GM21515 (cell line): ENCODE results near the gene HTATIP2.
"Not testable (repeated sequence)": the region's sequence is repeated elsewhere in the genome, so short reads cannot be mapped to it uniquely, and the experiment has no call there.

Source experiments
- ATAC-seq: cut with Tn5 transposase; IDR thresholded peaks from one replicate; pipeline ENCODE4 v1.9.1; 2021; ENCODE audit not compliant: unreplicated experiment

The HTATIP2 gene

GRCh38 chr11:20363500-20364340, at the start of gene HTATIP2:
HTATIP2 (plus strand) TSS chr11:20363714; CDS start chr11:20364238, 524 bp downstream.
- ATAC-seq = peak; percentile 97

- no peak for ATAC-seq
Observed at GRCh38 chr11:20315800-20316199, 47.7 kb upstream of the HTATIP2 start.

GRCh38 chr11:20321177-20321576, 42.3 kb upstream of the HTATIP2 start:
- no peak for ATAC-seq

GRCh38 chr11:20327377-20327935, 36.1 kb upstream of the HTATIP2 start:
- ATAC-seq = no peak

GRCh38 chr11:20336056-20336455, 27.5 kb upstream of the HTATIP2 start:
- no peak for ATAC-seq

GRCh38 chr11:20337526-20338154, 25.9 kb upstream of the HTATIP2 start:
- ATAC-seq = no peak

- ATAC-seq = no peak
Observed at GRCh38 chr11:20342347-20343141, 21.0 kb upstream of the HTATIP2 start.

- ATAC-seq = no peak
Observed at GRCh38 chr11:20351136-20351535, 12.4 kb upstream of the HTATIP2 start.

GRCh38 chr11:20351751-20352262, 11.7 kb upstream of the HTATIP2 start:
- no peak for ATAC-seq

GRCh38 chr11:20353829-20354434, 9.6 kb upstream of the HTATIP2 start:
- no peak for ATAC-seq

- peak; percentile 83 for ATAC-seq
Observed at GRCh38 chr11:20355221-20356219, 8.0 kb upstream of the HTATIP2 start.

GRCh38 chr11:20357150-20357549, 6.4 kb upstream of the HTATIP2 start:
- ATAC-seq = no peak

GRCh38 chr11:20360650-20361049, 2.9 kb upstream of the HTATIP2 start:
- no peak for ATAC-seq

- ATAC-seq = no peak
Observed at GRCh38 chr11:20362481-20362880, 1.0 kb upstream of the HTATIP2 start.

GRCh38 chr11:20363149-20363499, 390 bp upstream of the HTATIP2 start:
- peak; percentile 25 for ATAC-seq

- ATAC-seq = no peak
Observed at GRCh38 chr11:20364341-20364792, 853 bp downstream of the HTATIP2 start.

GRCh38 chr11:20365465-20365864, 2.0 kb downstream of the HTATIP2 start:
- not testable (repeated sequence) for ATAC-seq

- ATAC-seq = no peak
Observed at GRCh38 chr11:20367313-20367948, 3.9 kb downstream of the HTATIP2 start.

- ATAC-seq = no peak
Observed at GRCh38 chr11:20368438-20368837, 4.9 kb downstream of the HTATIP2 start.
